HuH-7 (cell line): ENCODE results near the gene KRT9.
"Not testable (repeated sequence)": the region's sequence is repeated elsewhere in the genome, so short reads cannot be mapped to it uniquely, and the experiment has no call there.

Experiments
- DNase-seq: peaks from one replicate; pipeline ENCODE4 v3.0.0; 2011; ENCODE audit warnings: low spot score

KRT9 gene

GRCh38 chr17:41600318-41600717, 28.5 kb upstream of the KRT9 start:
- no peak for DNase-seq

GRCh38 chr17:41599680-41600079, 27.8 kb upstream of the KRT9 start:
- DNase-seq: no peak

DNA sequence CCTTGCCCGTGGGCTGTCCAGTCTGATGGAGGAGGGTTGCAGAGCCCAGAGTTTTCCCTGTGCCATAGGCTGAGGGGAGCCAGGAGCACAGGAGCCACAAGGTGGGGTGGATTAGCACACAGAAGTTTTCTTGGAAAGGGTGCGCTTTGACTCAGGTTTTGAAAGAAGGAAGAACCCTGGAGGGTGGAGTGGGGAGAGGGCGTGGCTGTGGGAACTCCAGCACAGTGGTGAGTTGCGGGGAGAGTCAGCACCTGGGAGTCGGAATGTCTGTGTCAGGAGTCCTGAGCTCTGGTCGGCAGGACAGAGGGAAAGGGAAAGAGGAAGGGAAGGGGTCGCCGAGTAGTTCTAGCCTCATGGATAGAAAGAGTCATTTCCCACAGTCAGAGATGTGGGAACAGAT, 23.7 kb upstream of the KRT9 start:
- no peak for DNase-seq

GRCh38 chr17:41594363-41594915, 22.6 kb upstream of the KRT9 start:
- DNase-seq: no peak

DNA sequence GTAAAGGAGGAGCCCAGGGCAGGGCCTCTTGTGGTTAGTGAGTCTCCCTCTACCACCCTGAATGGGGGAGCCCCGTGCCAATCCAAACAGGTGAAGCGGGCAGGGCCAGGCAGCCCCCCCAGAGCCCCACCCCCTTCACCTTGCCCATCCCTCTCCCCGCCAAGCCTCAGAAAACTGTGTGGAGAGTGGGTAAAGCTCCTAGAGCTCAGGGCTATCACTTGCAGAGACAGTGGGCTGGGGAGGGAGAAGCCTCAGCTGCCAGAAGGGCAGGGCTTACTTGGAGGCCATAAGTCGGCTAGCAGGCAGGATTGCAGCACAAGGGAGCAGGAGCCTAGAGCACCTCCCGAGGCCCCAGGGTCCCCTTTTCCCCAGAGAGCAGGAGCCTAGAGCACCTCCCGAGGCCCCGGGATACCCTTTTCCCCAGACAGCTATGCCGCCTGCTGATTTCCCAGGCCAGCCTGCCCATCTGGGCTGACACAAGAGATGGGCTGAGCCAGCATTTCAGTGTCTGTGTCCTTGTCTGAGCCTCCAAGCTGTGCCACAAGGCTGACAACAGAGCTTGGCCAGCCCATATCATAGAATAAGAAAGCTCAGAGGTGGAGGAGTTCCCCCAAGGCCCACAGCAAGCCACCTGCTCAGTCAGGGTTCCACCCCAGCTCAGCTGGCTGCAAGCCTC, 21.6 kb upstream of the KRT9 start:
- no peak for DNase-seq

- no peak for DNase-seq
These were observed 20.9 kb upstream of the KRT9 start for GRCh38 chr17:41592601-41593305.

DNA sequence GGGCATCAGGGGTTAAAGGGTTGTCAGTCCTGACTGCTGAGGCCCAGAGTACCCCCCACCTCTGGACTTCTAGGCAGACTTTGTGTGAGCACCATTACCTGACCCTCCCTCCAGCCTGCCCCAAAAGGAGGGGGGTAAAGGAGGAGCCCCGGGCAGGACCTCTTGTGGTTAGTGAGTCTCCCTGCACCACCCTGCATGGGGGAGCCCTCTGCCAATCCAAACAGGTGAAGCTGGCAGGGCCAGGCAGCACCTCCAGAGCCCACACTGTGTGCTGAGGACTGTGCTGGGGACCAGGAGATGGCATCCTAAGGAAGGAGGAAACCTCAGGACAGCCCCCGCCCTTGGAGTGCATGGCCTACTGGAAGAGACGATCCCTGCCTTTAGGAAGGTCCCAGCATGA, 17.4 kb upstream of the KRT9 start:
- no peak for DNase-seq

DNA sequence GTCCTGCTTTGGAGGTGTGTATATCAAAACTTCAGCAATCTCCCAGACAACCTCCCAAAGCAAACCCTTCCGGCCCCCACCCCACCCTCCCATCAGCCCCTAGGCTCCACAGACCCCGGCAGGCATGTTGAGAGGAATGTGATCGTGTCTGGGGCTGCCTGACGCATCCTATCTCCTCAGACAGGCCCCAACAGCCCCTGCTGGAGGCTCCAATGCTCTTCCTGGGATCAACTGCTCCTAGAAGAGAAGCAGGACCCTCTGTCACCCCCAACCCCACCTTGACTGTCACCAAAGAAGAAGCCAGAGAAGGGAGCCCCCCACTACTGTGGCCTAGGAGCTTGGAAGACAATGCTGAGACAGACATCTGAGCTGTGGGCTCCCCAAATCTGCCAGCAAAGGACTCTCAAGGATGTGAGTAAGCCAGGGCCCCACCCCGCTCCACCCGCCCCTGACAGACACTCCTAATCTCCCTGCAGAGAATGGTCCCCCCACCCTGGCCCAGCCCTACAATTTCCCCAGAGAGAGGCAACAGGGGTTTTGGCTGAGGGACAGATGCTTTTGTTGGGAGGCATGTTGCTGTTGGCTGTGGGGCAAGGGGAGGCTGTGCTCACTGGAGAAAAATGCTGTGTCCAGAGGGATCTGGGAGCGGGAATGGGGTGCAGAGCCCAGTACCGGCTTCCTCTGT, 16.4 kb upstream of the KRT9 start:
- no peak for DNase-seq

DNA sequence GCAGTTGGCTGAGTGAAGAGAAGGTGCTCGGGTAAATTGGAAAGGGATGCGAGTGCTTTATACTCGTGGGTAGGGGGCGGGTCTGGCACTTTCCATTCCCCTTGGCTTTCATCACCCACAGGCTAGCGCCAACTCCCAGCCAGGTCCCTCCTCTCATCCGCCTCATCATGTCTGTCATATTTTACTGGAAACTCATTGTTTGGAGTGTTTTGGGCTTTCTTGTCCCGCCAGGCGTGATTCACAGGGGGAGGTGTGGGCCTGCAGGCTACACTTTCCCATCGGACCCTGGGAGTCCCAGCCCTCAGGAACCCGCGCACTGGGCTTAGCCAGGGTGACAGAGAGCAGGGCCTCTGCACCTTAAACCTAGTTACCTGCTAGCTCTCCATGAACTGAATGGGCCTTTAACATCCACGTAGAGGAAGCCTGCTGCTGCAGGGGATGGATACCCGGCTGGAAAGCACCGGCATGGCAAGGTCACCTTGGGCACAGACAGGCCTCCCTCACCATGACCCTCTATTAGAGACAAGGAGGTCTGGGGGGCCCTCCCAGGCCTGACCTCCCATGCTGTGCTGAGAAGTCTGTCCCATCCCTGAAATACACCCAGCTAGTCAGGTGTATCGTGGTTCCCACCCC, 15.1 kb upstream of the KRT9 start, which contains the start of gene KRT14:
Gene KRT14 (minus strand): TSS at position 33 of the 633 bp plus-strand sequence. CDS start 61 bp downstream, outside the sequence.
- no peak for DNase-seq

DNA sequence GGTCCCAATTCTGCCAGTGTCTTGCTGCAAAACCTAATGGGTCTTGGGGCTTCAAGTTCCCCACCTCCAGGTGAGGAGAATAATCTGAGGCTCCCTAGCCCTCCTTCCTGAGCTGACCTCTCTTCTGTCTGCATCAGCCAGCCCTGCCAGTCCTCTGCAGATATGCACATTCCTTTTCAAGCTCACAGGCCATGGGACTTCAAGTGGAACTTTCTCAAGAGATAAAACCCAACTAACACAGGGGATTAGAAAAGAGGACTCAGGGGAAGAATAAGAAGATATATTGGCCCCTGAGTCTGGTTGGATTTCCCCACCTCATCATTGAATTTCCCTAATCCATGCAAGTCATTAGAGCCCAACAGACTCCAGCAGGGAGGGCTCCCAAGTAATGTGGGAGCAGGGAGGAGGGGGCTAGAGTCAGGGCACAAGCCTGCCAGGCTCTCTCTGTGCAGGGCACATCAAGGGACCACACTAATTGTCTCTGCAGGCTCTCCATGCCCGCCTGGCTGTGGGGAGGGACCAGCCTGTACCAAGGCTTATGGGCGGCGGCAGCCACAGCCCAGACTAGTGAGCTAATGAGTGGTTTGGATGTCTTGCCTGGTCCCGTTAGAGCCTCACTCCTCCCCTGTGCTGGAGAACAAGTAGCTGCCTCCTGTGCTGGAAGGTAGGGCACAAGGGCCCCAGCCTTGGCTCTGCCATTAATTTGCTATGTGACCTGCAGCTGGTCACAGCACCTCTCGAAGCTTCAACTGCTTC, 13.6 kb upstream of the KRT9 start:
- no peak for DNase-seq

DNA sequence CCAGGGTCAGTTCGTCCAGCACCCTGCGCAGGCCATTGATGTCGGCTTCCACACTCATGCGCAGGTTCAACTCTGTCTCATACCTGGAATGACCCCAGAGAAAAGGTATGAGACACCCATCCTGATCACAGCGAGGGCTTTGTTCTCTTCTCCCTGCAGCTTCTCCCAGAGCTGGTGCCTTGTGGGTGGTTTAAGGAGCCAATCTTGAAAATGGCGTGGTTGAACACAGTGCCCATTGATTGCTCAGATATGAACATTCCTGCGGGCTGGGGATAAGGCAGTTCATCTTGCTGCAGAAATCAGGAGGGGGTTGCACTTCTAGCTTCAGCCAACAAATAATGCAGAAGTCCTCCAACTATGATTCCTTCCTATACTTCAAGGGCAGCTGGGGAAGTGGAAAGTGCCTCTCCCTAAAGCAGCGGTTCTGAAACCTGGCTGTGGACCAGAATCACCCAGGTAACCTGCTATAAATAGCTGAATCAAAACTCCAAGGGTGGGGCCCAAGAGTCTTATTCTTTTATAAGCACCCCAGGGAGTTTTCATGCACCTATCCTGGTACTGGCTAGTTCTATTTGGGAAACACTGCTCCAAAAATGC, 12.6 kb upstream of the KRT9 start:
- DNase-seq: not testable (repeated sequence)

GRCh38 chr17:41583137-41584127, 11.6 kb upstream of the KRT9 start:
- no peak for DNase-seq

DNA sequence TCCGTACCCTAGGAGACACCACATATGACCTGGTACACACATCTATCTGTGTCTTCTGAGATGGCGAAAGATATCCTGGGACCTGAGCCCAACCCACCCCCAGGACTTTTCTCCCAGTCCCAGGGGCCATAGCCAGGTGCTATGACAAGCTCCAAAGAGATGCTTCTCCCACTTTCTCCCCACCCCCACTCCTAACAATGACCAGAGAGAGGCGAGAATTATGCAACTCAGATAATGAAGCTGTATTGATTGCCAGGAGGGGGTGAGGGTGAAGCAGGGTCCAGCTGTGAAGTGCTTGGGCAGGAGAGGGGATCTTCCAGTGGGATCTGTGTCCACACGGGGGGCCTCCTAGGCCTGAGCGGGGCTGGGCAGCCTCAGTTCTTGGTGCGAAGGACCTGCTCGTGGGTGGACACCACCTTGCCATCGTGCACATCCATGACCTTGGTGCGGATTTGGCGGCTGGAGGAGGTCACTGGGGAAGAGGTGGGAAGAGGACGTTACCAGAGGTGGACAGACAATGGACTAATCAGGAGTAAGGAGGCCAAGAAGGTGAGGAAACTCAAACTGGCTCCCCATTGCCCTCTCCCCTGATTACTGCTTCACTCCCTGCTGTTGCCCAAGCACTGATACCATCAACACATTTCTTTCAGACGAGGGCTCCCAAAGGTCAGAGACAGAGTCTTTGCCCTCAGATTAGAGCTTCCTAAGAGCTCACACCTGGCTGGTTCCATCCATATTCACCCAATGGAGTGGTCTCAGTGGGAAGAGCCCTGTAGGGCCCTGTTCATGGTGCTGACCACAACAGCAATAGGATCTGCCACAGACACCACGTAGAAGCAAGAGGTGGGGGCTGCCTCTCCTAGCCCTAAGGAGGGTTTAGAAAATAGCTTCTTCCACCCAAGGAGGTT, 10.5 kb upstream of the KRT9 start:
- not testable (repeated sequence) for DNase-seq

DNA sequence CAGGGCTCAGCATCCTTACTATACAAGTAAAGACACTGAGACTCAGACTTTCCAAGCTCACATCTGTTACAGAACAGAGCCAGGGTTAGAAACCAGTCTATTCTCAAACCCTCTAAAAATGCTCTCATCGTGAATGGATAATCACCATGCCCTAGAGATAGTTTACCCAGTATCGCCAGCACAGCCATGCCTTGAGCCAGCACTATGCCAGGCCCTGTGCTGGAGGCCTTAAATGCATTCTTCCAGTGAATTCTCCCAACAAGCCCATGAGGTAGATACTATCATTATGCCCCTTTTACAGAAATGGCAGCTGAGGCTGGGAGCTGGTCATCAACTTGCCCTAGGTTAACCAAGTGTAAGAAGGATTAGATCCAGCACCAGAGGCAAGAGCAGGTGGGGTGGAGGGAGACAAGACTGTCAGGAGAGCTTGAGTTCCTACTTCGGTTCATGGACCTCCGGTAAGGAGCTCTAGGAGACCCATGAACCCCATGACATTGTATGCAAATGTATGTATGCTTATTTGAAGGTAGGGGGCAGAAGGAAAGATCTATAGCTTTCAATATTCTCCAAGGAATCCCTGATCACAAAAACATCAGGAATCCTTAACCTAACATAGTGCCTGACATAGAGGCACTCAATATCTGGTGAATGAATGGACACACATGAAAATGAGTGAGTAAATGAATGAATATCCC, 9.7 kb upstream of the KRT9 start:
- DNase-seq: no peak

DNA sequence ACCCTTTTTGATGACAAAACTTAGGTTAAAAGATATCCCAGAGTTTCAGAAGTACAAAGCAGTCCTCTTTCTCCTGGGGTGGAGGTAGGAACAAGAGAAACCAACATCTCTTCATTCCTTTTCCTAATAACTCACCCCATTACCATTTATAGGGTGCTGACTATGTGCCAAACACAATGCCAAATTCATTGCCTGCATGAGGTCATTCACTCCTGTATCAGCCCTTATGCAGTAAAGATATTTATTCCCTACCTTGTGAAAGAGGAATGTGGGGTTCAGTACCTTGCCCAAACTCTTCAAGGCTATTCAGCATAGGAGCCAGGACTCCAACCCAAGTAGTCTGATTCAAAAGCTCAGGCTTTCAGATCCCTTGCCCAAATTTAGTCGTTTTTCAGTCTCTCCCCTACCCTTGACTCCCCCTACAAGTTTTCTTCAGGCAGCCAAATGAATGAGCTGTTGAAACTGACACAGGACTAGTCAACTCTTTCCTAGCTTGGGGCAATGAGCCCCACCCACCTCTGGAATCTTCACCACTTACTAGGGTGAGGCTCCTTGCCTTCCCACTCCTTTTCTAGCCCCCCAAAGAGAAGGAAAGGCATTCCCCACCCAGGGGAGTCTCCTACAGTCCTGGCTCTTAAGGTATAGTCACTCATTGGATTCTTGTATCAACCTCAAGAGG, 9.0 kb upstream of the KRT9 start:
- no peak for DNase-seq

DNA sequence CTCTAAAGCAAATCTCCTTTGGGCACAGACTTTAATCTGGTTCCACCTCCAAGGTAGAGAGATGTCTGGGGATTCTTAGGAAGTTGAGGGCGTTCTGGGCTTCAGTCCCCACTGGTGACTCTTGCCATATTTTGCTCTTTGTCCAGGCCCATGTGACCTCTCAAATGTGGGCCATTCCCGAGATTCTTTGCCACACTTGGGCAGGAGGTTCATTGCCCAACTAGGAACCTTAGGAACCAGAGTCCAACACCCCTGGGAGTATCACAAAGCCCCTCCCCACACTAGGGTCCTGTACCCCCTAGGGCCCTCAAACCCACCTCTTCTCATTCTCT, 8.4 kb upstream of the KRT9 start:
- no peak for DNase-seq

DNA sequence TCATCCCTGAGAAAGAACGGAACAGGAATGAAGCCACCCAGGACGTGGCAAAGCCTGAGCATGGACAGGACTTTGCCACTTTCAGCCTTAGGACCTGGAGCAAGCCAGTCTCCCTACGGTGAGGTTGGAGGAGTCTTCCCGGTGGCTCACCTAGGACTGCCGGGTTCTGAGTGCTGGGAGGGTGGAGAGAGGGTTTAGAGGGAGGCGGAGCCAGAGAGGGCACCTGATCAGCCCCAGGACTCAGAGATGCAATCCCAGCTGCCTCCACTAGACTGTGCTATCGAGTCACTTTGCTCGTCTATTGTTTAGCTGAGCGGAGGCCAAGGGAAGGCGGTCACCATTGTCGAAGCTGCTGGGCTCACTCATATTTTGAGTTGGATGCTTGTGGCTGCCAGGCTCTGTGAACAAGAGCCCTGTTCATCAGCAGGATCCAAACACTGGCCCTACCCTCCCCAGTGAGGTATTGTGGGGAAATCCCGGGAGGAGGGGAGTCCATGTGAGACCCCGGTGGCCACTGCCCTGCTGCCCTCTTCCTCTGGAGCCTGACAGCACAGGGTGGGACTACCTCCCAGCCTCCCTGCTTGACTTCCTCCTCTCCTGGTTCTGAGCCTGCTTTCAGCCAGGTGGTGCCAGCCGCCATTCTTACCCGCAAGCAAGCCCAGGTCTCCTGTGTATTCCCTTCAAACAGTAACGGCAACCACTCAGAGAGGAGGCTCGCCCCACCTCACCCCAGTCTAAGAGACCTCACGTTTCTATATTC, 7.8 kb upstream of the KRT9 start:
- DNase-seq: peak; percentile 97
